IMR-90 (cell line): ENCODE measurements around the gene CPLX1.

ENCODE experiments used
- CEBPB ChIP-seq: IDR thresholded peaks from 2 replicates; pipeline ENCODE4 v1.6.1; 2012; ENCODE audit warnings: low read depth, low read length, improper control_type of control experiment
- MXI1 ChIP-seq: IDR thresholded peaks from 2 replicates; pipeline ENCODE4 v1.6.1; 2012; ENCODE audit warnings: low read depth, mild to moderate bottlenecking, low read length, moderate library complexity, borderline replicate concordance
- POLR2A ChIP-seq: IDR thresholded peaks from 2 replicates; pipeline ENCODE4 v1.6.1; 2012; ENCODE audit warnings: mild to moderate bottlenecking, low read depth, low read length
- TF ChIP-seq, protein P1 (sequence below): conservative IDR thresholded peaks from 2 replicates; pipeline ENCODE4 v1.5.1; 2012; ENCODE audit warnings: mild to moderate bottlenecking, low read depth, low read length, improper control_type of control experiment

DNA sequence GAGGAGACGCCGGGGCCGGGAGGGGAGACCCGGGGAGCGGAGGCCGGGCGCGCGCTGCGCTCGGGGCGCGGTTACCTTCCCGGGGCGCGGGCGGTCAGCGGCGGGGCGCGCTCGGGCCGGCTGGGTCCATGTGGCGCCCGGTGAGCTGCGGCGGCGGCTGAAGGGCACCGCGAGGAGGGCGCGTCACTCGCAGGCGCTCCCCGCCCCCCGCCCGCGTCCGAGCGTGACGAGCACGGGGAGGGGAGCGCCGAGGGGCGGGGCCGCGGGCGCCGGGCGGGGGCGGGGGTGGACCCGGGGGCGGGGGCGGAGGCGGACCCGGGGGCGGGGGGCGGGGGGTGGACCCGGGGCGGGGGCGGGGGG, at the start of gene CPLX1:
- no peak for TF ChIP-seq POLR2A
- TF ChIP-seq CEBPB, result no peak
- TF ChIP-seq MXI1, result no peak
- TF ChIP-seq, protein P1, sequence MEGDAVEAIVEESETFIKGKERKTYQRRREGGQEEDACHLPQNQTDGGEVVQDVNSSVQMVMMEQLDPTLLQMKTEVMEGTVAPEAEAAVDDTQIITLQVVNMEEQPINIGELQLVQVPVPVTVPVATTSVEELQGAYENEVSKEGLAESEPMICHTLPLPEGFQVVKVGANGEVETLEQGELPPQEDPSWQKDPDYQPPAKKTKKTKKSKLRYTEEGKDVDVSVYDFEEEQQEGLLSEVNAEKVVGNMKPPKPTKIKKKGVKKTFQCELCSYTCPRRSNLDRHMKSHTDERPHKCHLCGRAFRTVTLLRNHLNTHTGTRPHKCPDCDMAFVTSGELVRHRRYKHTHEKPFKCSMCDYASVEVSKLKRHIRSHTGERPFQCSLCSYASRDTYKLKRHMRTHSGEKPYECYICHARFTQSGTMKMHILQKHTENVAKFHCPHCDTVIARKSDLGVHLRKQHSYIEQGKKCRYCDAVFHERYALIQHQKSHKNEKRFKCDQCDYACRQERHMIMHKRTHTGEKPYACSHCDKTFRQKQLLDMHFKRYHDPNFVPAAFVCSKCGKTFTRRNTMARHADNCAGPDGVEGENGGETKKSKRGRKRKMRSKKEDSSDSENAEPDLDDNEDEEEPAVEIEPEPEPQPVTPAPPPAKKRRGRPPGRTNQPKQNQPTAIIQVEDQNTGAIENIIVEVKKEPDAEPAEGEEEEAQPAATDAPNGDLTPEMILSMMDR, result no peak
